Mesendoderm (in vitro differentiated cells): ENCODE measurements around the gene PGM5.
A peak's percentile ranks its signal among the peaks of the same experiment; 100 is the strongest.

ENCODE experiments used
- DNase-seq: peaks from one replicate; pipeline ENCODE4 v3.0.0; 2013
- H2AK5ac ChIP-seq: 2 replicates; pipeline ENCODE4 v1.6.1; 2013; ENCODE audit warnings: low read length, inconsistent platforms
- H2BK120ac ChIP-seq: 2 replicates; pipeline ENCODE4 v1.6.1; 2013; ENCODE audit warnings: low read depth, mild to moderate bottlenecking, low read length, moderate library complexity, mixed read lengths
- H2BK15ac ChIP-seq: replicated peaks from 2 replicates; pipeline ENCODE4 v1.6.1; 2013; ENCODE audit warnings: low read depth, mild to moderate bottlenecking, moderate library complexity
- H2BK5ac ChIP-seq: 2 replicates; pipeline ENCODE4 v1.6.1; 2013; ENCODE audit warnings: low read length, inconsistent platforms
- H3K18ac ChIP-seq: 2 replicates; pipeline ENCODE4 v1.6.1; 2013; ENCODE audit warnings: mild to moderate bottlenecking, low read length, mixed read lengths
- H3K23ac ChIP-seq: one replicate; pipeline ENCODE4 v1.6.1; 2013; ENCODE audit warnings: low read length
- H3K27ac ChIP-seq: 2 replicates; pipeline ENCODE4 v1.5.1; 2013; ENCODE audit warnings: low read depth, mild to moderate bottlenecking, inconsistent platforms, low read length, moderate library complexity
- H3K27me3 ChIP-seq: 2 replicates; pipeline ENCODE4 v1.6.1; 2013; ENCODE audit warnings: low read length, control low read depth, mild to moderate bottlenecking, inconsistent platforms; ENCODE audit not compliant: insufficient read depth, poor library complexity
- H3K36me3 ChIP-seq: 2 replicates; pipeline ENCODE4 v1.6.1; 2013; ENCODE audit warnings: low read length, inconsistent platforms; ENCODE audit not compliant: control insufficient read depth, insufficient read depth
- H3K4ac ChIP-seq: one replicate; pipeline ENCODE4 v1.6.1; 2013; ENCODE audit warnings: low read depth, mild to moderate bottlenecking, low read length, moderate library complexity
- H3K4me1 ChIP-seq: 2 replicates; pipeline ENCODE4 v1.6.1; 2013; ENCODE audit warnings: low read depth, low read length, inconsistent platforms; ENCODE audit not compliant: control insufficient read depth
- H3K4me2 ChIP-seq: 2 replicates; pipeline ENCODE4 v1.6.1; 2013; ENCODE audit warnings: low read length
- H3K4me3 ChIP-seq: 2 replicates; pipeline ENCODE4 v1.5.1; 2013; ENCODE audit warnings: mild to moderate bottlenecking, low read length
- H3K56ac ChIP-seq: one replicate; pipeline ENCODE4 v1.6.1; 2013; ENCODE audit warnings: low read length
- H3K79me1 ChIP-seq: 2 replicates; pipeline ENCODE4 v1.6.1; 2013; ENCODE audit warnings: low read length, inconsistent platforms
- H3K79me2 ChIP-seq: 2 replicates; pipeline ENCODE4 v1.6.1; 2013; ENCODE audit warnings: mild to moderate bottlenecking, low read length; ENCODE audit not compliant: control insufficient read depth, insufficient read depth
- H3K9ac ChIP-seq: 2 replicates; pipeline ENCODE4 v1.6.1; 2013; ENCODE audit warnings: low read length, inconsistent platforms
- H4K5ac ChIP-seq: one replicate; pipeline ENCODE4 v1.6.1; 2013; ENCODE audit warnings: low read length
- H4K8ac ChIP-seq: one replicate; pipeline ENCODE4 v1.6.1; 2013; ENCODE audit warnings: low read depth, mild to moderate bottlenecking, control low read depth, low read length, moderate library complexity
- WGBS: extraction: QIAGEN DNeasy Blood & Tissue Kit; methylation state at CpG from one replicate; pipeline ENCODE4 v1.1.7; 2013; ENCODE audit warnings: low lambda C conversion rate, missing lambda C conversion rate; ENCODE audit not compliant: insufficient coverage; ENCODE audit errors: extremely low coverage; 5-methylcytosine and 5-hydroxymethylcytosine counted together

PGM5 gene

GRCh38 chr9:68454579-68455334 is 98.3 kb downstream of the PGM5 start:
- no peak overlapping the region for H3K4ac ChIP-seq
- H2AK5ac ChIP-seq, result no peak overlapping the region
- H4K8ac ChIP-seq, result no peak overlapping the region
- no peak overlapping the region for H3K9ac ChIP-seq
- no peak overlapping the region for H3K18ac ChIP-seq
- WGBS, result no CpG with 5 or more reads among the region's 13 CpGs
- no peak overlapping the region for H3K4me3 ChIP-seq
- no peak overlapping the region for H2BK5ac ChIP-seq
- no peaks in the 10 kb centered on the region for H3K79me1 ChIP-seq
- no peaks in the 10 kb centered on the region for H3K79me2 ChIP-seq
- no peak for DNase-seq
- no peak overlapping the region for H3K23ac ChIP-seq
- no peaks in the 10 kb centered on the region for H3K36me3 ChIP-seq
- no peaks in the 10 kb centered on the region for H3K27me3 ChIP-seq
- no peak overlapping the region for H2BK120ac ChIP-seq
- H4K5ac ChIP-seq, result no peak overlapping the region
- no peaks in the 10 kb centered on the region for H3K4me1 ChIP-seq
- H2BK15ac ChIP-seq, result no peak overlapping the region
- no peak overlapping the region for H3K4me2 ChIP-seq
- H3K56ac ChIP-seq, result no peak overlapping the region
- no peak overlapping the region for H3K27ac ChIP-seq

DNA sequence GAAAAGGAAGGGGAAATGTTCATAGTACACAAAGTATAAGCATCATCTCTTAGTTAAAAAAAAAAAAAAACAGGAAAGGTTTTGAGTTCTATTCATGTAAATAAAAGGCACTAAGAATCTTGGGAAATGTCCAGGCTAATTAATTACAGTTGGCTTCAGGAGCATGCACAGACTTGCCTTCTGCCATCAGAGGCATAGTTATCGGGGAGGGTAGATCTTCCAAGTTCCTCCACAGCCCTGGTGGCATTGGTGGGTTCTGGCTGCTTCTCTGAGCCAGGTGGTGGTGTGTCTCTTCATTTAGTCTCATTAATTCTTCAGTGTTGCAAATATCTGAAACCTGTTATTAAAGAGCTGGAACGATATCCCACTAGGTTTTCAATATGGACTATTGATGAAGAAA is 99.0 kb downstream of the PGM5 start:
- Histone ChIP-seq H2BK120ac (no peak overlapping the region), H3K18ac (no peak overlapping the region), H3K27ac (no peak overlapping the region), H4K8ac (no peak overlapping the region), H2BK5ac (no peak overlapping the region), H3K4me2 (no peak overlapping the region), H3K4me1 (no peaks in the 10 kb centered on the region), H3K23ac (no peak overlapping the region), H3K4me3 (no peak overlapping the region), H3K56ac (no peak overlapping the region), H2AK5ac (no peak overlapping the region), H3K9ac (no peak overlapping the region), H3K79me2 (no peaks in the 10 kb centered on the region), H3K4ac (no peak overlapping the region), H3K27me3 (no peaks in the 10 kb centered on the region), H2BK15ac (no peak overlapping the region), H3K79me1 (no peaks in the 10 kb centered on the region), H3K36me3 (no peaks in the 10 kb centered on the region), H4K5ac (no peak overlapping the region)
- no CpG with 5 or more reads among the region's 2 CpGs for WGBS
- no peak for DNase-seq

- DNase-seq, result peak; percentile 43
- Histone ChIP-seq H3K9ac (no peak overlapping the region), H3K4ac (no peak overlapping the region), H3K56ac (no peak overlapping the region), H3K4me2 (no peak overlapping the region), H3K27ac (no peak overlapping the region), H2BK5ac (no peak overlapping the region), H3K4me1 (no peaks in the 10 kb centered on the region), H3K4me3 (no peak overlapping the region), H2AK5ac (no peak overlapping the region), H3K79me1 (no peaks in the 10 kb centered on the region), H2BK120ac (no peak overlapping the region), H3K79me2 (no peaks in the 10 kb centered on the region), H3K18ac (no peak overlapping the region), H3K27me3 (no peaks in the 10 kb centered on the region), H2BK15ac (no peak overlapping the region), H4K8ac (no peak overlapping the region), H4K5ac (no peak overlapping the region), H3K23ac (no peak overlapping the region), H3K36me3 (no peaks in the 10 kb centered on the region)
- WGBS, result no CpG with 5 or more reads among the region's 1 CpG
These were observed 101.4 kb downstream of the PGM5 start for GRCh38 chr9:68457803-68458202.

DNA sequence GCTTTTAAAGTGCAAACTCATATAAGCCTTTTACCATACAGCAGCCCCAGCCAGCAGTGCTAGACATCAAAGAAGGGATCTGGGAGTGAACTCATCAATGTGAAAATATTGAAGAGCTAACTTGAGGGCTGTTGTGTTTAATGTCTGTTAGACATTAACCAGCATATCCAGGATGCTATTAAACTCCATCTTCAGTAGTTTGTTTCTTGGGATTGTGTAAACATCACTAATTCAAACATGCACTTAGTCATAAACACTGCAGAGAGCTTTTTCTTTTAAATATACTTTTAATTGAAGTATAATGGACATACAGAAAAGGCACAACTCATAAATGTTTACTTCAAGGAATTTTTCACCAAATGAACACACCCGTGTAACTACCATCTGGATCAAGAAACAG is 102.5 kb downstream of the PGM5 start:
- Histone ChIP-seq H3K27ac (no peak overlapping the region), H3K56ac (no peak overlapping the region), H2BK5ac (no peak overlapping the region), H3K4me3 (no peak overlapping the region), H4K5ac (no peak overlapping the region), H3K36me3 (no peaks in the 10 kb centered on the region), H3K79me1 (no peaks in the 10 kb centered on the region), H4K8ac (no peak overlapping the region), H3K27me3 (no peaks in the 10 kb centered on the region), H3K4me1 (no peaks in the 10 kb centered on the region), H2BK120ac (no peak overlapping the region), H3K9ac (no peak overlapping the region), H3K23ac (no peak overlapping the region), H3K4ac (no peak overlapping the region), H3K4me2 (no peak overlapping the region), H2BK15ac (no peak overlapping the region), H2AK5ac (no peak overlapping the region), H3K18ac (no peak overlapping the region), H3K79me2 (no peaks in the 10 kb centered on the region)
- WGBS, result no CpG with 5 or more reads among the region's 1 CpG
- no peak for DNase-seq

GRCh38 chr9:68462105-68462775 is 105.8 kb downstream of the PGM5 start:
- H2AK5ac ChIP-seq, result no peak overlapping the region
- H3K4ac ChIP-seq, result no peak overlapping the region
- no CpG with 5 or more reads among the region's 7 CpGs for WGBS
- H3K4me2 ChIP-seq, result no peak overlapping the region
- no peaks in the 10 kb centered on the region for H3K4me1 ChIP-seq
- no peaks in the 10 kb centered on the region for H3K79me2 ChIP-seq
- no peaks in the 10 kb centered on the region for H3K27me3 ChIP-seq
- peak; percentile 27 for DNase-seq
- no peaks in the 10 kb centered on the region for H3K79me1 ChIP-seq
- H3K36me3 ChIP-seq, result no peaks in the 10 kb centered on the region
- H3K9ac ChIP-seq, result no peak overlapping the region
- no peak overlapping the region for H3K4me3 ChIP-seq
- no peak overlapping the region for H2BK15ac ChIP-seq
- no peak overlapping the region for H3K18ac ChIP-seq
- H4K8ac ChIP-seq, result no peak overlapping the region
- H4K5ac ChIP-seq, result no peak overlapping the region
- H2BK5ac ChIP-seq, result no peak overlapping the region
- peak overlapping the region; percentile 58 for H3K27ac ChIP-seq
- no peak overlapping the region for H3K56ac ChIP-seq
- no peak overlapping the region for H2BK120ac ChIP-seq
- no peak overlapping the region for H3K23ac ChIP-seq

DNA sequence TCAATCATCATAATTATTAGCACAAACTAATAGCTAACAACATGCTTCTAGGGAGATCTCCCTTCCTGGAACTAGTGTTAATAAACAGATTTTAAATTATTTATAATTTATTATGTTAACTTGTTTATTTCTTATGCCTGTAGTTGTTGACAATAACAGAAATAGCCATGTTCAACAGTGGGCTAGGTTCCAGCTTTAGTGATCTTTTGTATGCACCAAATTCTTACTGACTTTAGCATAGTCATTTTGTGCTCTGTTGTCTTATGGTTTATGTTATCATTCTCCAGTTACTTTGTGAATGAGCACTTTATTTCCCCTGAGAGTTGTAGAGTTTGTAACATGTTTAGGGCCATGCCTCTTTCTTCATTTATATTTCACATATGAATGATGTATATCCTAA is 113.7 kb downstream of the PGM5 start:
- no peak overlapping the region for H3K23ac ChIP-seq
- no peaks in the 10 kb centered on the region for H3K79me2 ChIP-seq
- H2BK120ac ChIP-seq, result no peak overlapping the region
- H3K9ac ChIP-seq, result no peak overlapping the region
- H3K4ac ChIP-seq, result no peak overlapping the region
- no peak overlapping the region for H3K4me2 ChIP-seq
- H3K79me1 ChIP-seq, result no peaks in the 10 kb centered on the region
- H4K8ac ChIP-seq, result no peak overlapping the region
- H2AK5ac ChIP-seq, result no peak overlapping the region
- H3K56ac ChIP-seq, result no peak overlapping the region
- no peaks in the 10 kb centered on the region for H3K27me3 ChIP-seq
- no peak for DNase-seq
- H3K18ac ChIP-seq, result no peak overlapping the region
- no peaks in the 10 kb centered on the region for H3K36me3 ChIP-seq
- no peak overlapping the region for H2BK5ac ChIP-seq
- H3K4me1 ChIP-seq, result no peaks in the 10 kb centered on the region
- no peak overlapping the region for H3K27ac ChIP-seq
- no peak overlapping the region for H3K4me3 ChIP-seq
- H4K5ac ChIP-seq, result no peak overlapping the region
- H2BK15ac ChIP-seq, result no peak overlapping the region
